ENCODE data around the gene MOCS2.

GRCh38 chr5:53052499-53052898 lies 57.1 kb downstream of the MOCS2 start:
- TF ChIP-seq CTCF (IDR thresholded peaks at IDR 0.05; ENCODE audit: insufficient read depth, low read length, poor library complexity, severe bottlenecking) (no peak), EZH2phosphoT487 (conservative IDR thresholded peaks at IDR 0.05; ENCODE audit: low read length) (no peak)
